HCT116 (cell line): ENCODE results near the gene COL21A1. TPM values are rescaled to one million over a fixed set of nuclear protein-coding genes. Genes with fewer than 3 reads are reported as not detected.
A peak's percentile ranks its signal among the peaks of the same experiment; 100 is the strongest.

Experiments
- ATAC-seq: fragments of 200-7000 bp; cut with Tn5 transposase; 2 replicates; pipeline ENCODE4 v1.9.1; 2020; ENCODE audit warnings: mild to moderate bottlenecking, moderate library complexity
- BruUV-seq: library from RNA; stranded (reverse); fragments of 400-500 nt; replicated peaks from 2 replicates; lab custom pipeline; 2021; lab: Mats Ljungman, UMichigan
- CTCF ChIA-PET: fragments of 300-600 bp; sonication (Branson Sonifier 250); formaldehyde crosslinking; loops from one replicate; lab custom pipeline; 2021; ENCODE audit warnings: antibody characterized with exemption; lab: Charles Lee
- POLR2A ChIA-PET: fragments of 300-600, 350-600 bp; sonication (Branson Sonifier 250); formaldehyde crosslinking; loops from one replicate; lab custom pipeline; 2021; ENCODE audit warnings: antibody characterized with exemption; lab: Charles Lee
- RAD21 ChIA-PET, 2 experiments: fragments of 300-600 bp; sonication (Branson Sonifier 250); formaldehyde crosslinking; loops; one replicate each; lab custom pipeline; 2023; ENCODE audit warnings: low total read pairs in 2 of 2; ENCODE audit not compliant: uncharacterized antibody in 2 of 2, unreplicated experiment in 2 of 2, low non-redundant PET in 1 of 2; lab: Charles Lee
- DNase-seq: peaks from one replicate; pipeline ENCODE4 v3.0.0-alpha.2; 2010; ENCODE audit warnings: low read depth, low spot score
- H2AFZ ChIP-seq: fragments of 200-600 bp; shearing (Covaris generic), sonication (generic); 2 replicates; pipeline ENCODE4 v1.6.1; 2017; ENCODE audit warnings: low read depth, mixed run types, mixed read lengths, antibody characterized with exemption, low read length; ENCODE audit not compliant: poor library complexity, severe bottlenecking
- H3K27ac ChIP-seq: 2 replicates; pipeline ENCODE4 v1.5.1; 2012; ENCODE audit warnings: low read depth, low read length
- H3K27me3 ChIP-seq: fragments of 200-600 bp; sonication (generic); 2 replicates; pipeline ENCODE4 v1.6.1; 2016; ENCODE audit warnings: mixed run types, low read length, mixed read lengths; ENCODE audit not compliant: insufficient read depth
- H3K36me3 ChIP-seq, 2 experiments: fragments of 200-500 bp in 1 of 2; fragments of 200-600 bp in 1 of 2; sonication (Bioruptor generic) in 1 of 2; sonication (generic) in 1 of 2; 2 replicates each; pipeline versions ENCODE4 v1.5.1 to v1.6.1; 2014 to 2016; ENCODE audit warnings: low read length in 2 of 2, inconsistent platforms in 1 of 2, mixed read lengths in 1 of 2, mixed run types in 1 of 2; ENCODE audit not compliant: insufficient read depth in 2 of 2, control insufficient read depth in 1 of 2
- H3K4me1 ChIP-seq, 2 experiments: fragments of 200-600 bp in 1 of 2; sonication (generic) in 1 of 2; 2 replicates each; pipeline versions ENCODE4 v1.5.1 to v1.6.1; 2012 to 2017; ENCODE audit warnings: low read length in 2 of 2, inconsistent platforms in 1 of 2, mild to moderate bottlenecking in 1 of 2, mixed read lengths in 1 of 2, mixed run types in 1 of 2, moderate library complexity in 1 of 2; ENCODE audit not compliant: insufficient read depth in 2 of 2, control insufficient read depth in 1 of 2
- H3K4me2 ChIP-seq: fragments of 200-600 bp; sonication (generic); 2 replicates; pipeline ENCODE4 v1.6.1; 2017; ENCODE audit warnings: mixed run types, low read length, mixed read lengths
- H3K4me3 ChIP-seq, 2 experiments: fragments of 200-600 bp in 1 of 2; sonication (generic) in 1 of 2; replicated peaks in 1 of 2; 2 replicates each; pipeline ENCODE4 v1.5.1; 2011 to 2016; ENCODE audit warnings: low read length in 2 of 2, control low read depth in 1 of 2, low read depth in 1 of 2, mild to moderate bottlenecking in 1 of 2, mixed read lengths in 1 of 2, mixed run types in 1 of 2
- H3K79me2 ChIP-seq: fragments of 200-600 bp; sonication (generic); 2 replicates; pipeline ENCODE4 v1.6.1; 2017; ENCODE audit warnings: mild to moderate bottlenecking, mixed run types, low read length, moderate library complexity, mixed read lengths; ENCODE audit not compliant: insufficient read depth
- H3K9ac ChIP-seq: fragments of 200-600 bp; sonication (generic); 2 replicates; pipeline ENCODE4 v1.6.1; 2016; ENCODE audit warnings: low read length, mixed read lengths
- H3K9me2 ChIP-seq: fragments of 200-600 bp; sonication (generic), shearing (Covaris generic); 2 replicates; pipeline ENCODE4 v1.6.1; 2017; ENCODE audit warnings: mixed run types, mild to moderate bottlenecking, moderate library complexity; ENCODE audit not compliant: insufficient read depth
- H3K9me3 ChIP-seq, 2 experiments: fragments of 200-500 bp in 1 of 2; fragments of 200-600 bp in 1 of 2; sonication (Bioruptor generic) in 1 of 2; sonication (generic) in 1 of 2; 2 replicates each; pipeline ENCODE4 v1.6.1; 2014 to 2017; ENCODE audit warnings: low read length in 2 of 2, mixed read lengths in 2 of 2, inconsistent platforms in 1 of 2, low read depth in 1 of 2, mild to moderate bottlenecking in 1 of 2, mixed run types in 1 of 2, moderate library complexity in 1 of 2; ENCODE audit not compliant: control insufficient read depth in 1 of 2, insufficient read depth in 1 of 2
- H4K20me1 ChIP-seq: fragments of 200-600 bp; sonication (generic), shearing (Covaris generic); 2 replicates; pipeline ENCODE4 v1.6.1; 2017; ENCODE audit warnings: mixed run types, mild to moderate bottlenecking, moderate library complexity; ENCODE audit not compliant: insufficient read depth
- CEBPB ChIP-seq: IDR thresholded peaks from 2 replicates; pipeline ENCODE4 v1.6.1; 2012; ENCODE audit warnings: low read depth
- EGR1 ChIP-seq: IDR thresholded peaks from 2 replicates; pipeline ENCODE4 v1.6.1; 2012; ENCODE audit warnings: low read depth
- EZH2phosphoT487 ChIP-seq: fragments of 200-600 bp; IDR thresholded peaks from 2 replicates; pipeline ENCODE4 v1.6.1; 2018; ENCODE audit warnings: antibody characterized with exemption, borderline replicate concordance
- FOSL1 ChIP-seq: IDR thresholded peaks from 2 replicates; pipeline ENCODE4 v1.6.1; 2012; ENCODE audit warnings: low read depth
- JUND ChIP-seq: IDR thresholded peaks from 2 replicates; pipeline ENCODE4 v1.6.1; 2012
- POLR2A ChIP-seq: IDR thresholded peaks from 2 replicates; pipeline ENCODE4 v1.7.0; 2011; ENCODE audit warnings: borderline replicate concordance; ENCODE audit not compliant: insufficient read depth, insufficient read length; ENCODE audit errors: extremely low read depth
- RAD21 ChIP-seq: IDR thresholded peaks from 2 replicates; pipeline ENCODE4 v1.6.1; 2012; ENCODE audit warnings: low read depth, mild to moderate bottlenecking
- ZNF274 ChIP-seq: fragments of 200-500 bp; sonication (Bioruptor generic); IDR thresholded peaks from 2 replicates; pipeline ENCODE4 v1.6.1; 2014; ENCODE audit warnings: mild to moderate bottlenecking, low read depth, low read length, inconsistent platforms
- intact Hi-C: fragments of 100-400 bp; cut with micrococcal nuclease; formaldehyde crosslinking; loops from 2 replicates; pipeline ENCODE4 v1.10.0; 2022
- total RNA-seq: library from RNA; stranded (reverse); gene quantifications from one replicate; pipeline ENCODE4 v1.2.1, GENCODE V29; 2021; ENCODE audit not compliant: unreplicated experiment
- TF ChIP-seq, protein P1 (sequence below): IDR thresholded peaks from 2 replicates; pipeline ENCODE4 v1.6.1; 2012
- TF ChIP-seq, protein P2 (sequence below): IDR thresholded peaks from 2 replicates; pipeline ENCODE4 v1.6.1; 2012; ENCODE audit warnings: low read depth

The COL21A1 gene
- total RNA-seq, 1 experiment from 2014 or later, result not detected

DNA sequence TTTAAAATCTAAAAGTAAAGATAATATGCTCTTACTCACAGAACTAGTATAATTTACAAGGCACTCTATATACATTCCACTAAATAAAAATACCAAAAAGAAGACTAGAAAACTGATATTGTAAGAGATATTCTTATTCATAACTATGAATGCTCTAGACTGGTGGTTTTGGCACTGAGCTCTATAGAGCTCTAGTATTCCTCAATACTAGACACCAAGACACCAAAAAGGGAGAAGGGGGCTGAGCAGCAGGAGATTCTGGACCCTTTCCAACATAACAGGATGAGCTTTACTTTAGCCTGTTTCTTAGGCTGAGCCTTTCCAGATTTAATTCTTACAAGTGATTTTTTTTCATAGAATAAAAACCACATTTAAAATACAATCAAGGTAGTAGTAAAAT lies 173.6 kb downstream of the COL21A1 start:
- H3K36me3 ChIP-seq, result no peaks in the 10 kb centered on the region
- ChIA-PET CTCF (no interaction called here), POLR2A (no interaction called here), RAD21 (no interaction called here)
- TF ChIP-seq CEBPB (no peak), POLR2A (no peak), EZH2phosphoT487 (no peak), EGR1 (no peak), RAD21 (no peak), ZNF274 (no peak), JUND (no peak), FOSL1 (no peak)
- TF ChIP-seq, protein P1, sequence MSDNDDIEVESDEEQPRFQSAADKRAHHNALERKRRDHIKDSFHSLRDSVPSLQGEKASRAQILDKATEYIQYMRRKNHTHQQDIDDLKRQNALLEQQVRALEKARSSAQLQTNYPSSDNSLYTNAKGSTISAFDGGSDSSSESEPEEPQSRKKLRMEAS, result no peak
- TF ChIP-seq, protein P2, sequence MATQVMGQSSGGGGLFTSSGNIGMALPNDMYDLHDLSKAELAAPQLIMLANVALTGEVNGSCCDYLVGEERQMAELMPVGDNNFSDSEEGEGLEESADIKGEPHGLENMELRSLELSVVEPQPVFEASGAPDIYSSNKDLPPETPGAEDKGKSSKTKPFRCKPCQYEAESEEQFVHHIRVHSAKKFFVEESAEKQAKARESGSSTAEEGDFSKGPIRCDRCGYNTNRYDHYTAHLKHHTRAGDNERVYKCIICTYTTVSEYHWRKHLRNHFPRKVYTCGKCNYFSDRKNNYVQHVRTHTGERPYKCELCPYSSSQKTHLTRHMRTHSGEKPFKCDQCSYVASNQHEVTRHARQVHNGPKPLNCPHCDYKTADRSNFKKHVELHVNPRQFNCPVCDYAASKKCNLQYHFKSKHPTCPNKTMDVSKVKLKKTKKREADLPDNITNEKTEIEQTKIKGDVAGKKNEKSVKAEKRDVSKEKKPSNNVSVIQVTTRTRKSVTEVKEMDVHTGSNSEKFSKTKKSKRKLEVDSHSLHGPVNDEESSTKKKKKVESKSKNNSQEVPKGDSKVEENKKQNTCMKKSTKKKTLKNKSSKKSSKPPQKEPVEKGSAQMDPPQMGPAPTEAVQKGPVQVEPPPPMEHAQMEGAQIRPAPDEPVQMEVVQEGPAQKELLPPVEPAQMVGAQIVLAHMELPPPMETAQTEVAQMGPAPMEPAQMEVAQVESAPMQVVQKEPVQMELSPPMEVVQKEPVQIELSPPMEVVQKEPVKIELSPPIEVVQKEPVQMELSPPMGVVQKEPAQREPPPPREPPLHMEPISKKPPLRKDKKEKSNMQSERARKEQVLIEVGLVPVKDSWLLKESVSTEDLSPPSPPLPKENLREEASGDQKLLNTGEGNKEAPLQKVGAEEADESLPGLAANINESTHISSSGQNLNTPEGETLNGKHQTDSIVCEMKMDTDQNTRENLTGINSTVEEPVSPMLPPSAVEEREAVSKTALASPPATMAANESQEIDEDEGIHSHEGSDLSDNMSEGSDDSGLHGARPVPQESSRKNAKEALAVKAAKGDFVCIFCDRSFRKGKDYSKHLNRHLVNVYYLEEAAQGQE, result no peak
- H3K9me2 ChIP-seq, result no peaks in the 10 kb centered on the region; the same call in 1 of the 2 replicates
- BruUV-seq, result no TSS peak
- no peak overlapping the region for H3K4me2 ChIP-seq
- no peak overlapping the region for H3K9ac ChIP-seq
- DNase-seq, result no peak
- no peak overlapping the region for H3K4me3 ChIP-seq
- no peak overlapping the region for H3K27ac ChIP-seq
- intact Hi-C loops, result no loop called here
- H2AFZ ChIP-seq, result peak overlapping the region; percentile 48
- no peaks in the 10 kb centered on the region for H4K20me1 ChIP-seq
- H3K79me2 ChIP-seq, result no peaks in the 10 kb centered on the region
- no peaks in the 10 kb centered on the region for H3K27me3 ChIP-seq
- H3K4me1 ChIP-seq, result no peaks in the 10 kb centered on the region; a peak in 1 of 4 replicates
- peaks cover 0 to 3% of the 10 kb centered on the region in 2 experiments; a peak in 1 of 4 replicates for H3K9me3 ChIP-seq
- no peak for ATAC-seq
